ENCODE results near the gene WWOX.

The WWOX gene

DNA sequence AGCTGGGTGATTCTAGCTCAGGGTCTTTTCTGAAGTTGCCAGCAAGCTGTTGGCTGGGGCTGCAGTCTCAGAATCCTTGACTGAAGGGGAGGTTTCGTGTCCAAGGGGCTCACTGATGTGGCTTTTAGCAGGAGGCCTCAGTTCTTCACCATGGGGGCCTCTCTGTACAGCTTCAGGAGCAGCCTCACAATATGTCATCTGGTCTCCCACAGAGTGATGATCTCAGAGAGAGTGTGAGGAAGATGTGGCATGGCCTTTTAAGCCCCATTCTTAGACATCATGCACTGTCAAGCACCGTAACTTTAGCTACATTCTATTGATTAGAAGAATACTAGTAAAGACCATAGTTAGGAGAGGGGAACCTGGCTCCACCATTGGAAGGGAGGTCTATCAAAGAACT, 732.6 kb downstream of the WWOX start:
- DNase-seq: no peak

- DNase-seq: no peak
Observed at GRCh38 chr16:78836802-78837491, 737.5 kb downstream of the WWOX start.

DNA sequence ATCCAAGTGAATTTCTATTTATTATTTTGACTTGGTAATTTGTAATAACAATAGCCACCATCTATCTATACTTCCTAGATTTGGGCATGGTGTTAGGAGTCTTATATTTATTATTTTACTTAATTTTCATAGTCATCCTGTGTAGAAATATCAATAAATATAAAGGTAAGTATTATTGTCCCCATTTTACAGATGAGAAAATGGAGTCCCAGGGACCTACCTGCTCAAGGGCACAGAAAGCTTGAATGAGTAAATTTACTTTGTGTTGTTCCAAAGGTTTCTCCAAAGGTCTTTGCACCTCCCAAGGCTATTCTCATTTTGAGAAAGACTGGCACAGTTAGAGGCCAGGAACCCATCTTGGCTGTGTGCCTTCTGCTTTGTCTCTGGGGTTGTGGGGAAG, 738.3 kb downstream of the WWOX start:
- no peak for DNase-seq

DNA sequence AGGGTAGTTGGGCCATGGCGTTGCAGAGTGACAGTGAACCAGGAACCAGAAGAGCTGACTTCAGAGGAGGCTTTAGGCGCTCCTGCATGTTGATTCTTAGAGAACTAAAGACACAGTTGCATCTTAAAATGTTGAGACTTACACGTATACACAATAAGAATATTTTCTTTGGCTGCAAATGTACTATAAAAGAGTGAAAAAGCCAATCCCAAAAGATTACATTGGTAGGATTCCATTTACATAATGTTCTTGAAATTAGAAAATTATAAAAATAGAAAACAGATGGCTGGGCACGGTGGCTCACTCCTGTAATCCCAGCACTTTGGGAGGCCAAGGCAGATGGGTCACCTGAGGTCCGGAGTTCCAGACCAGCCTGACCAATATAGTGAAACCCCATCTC, 738.8 kb downstream of the WWOX start:
- DNase-seq: no peak

DNA sequence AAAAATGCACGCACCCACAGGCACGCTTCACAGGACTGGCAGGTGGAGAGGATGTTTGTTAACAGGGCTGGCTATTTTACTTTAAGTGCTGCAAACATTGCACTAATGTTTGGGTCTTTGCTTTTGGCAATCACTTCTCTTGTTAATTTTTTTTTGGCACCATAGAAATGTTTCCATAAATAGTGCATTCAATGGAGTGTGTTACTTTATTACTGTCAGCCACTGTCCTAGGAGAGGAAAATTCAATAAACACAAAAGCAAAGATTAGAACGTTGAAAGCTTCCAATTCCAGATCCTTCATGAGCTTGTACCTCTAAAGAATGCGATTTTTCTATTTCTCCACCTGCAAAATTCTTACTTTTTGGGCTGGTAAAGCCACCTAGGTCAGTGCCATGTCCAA, 743.5 kb downstream of the WWOX start:
- DNase-seq: no peak

DNA sequence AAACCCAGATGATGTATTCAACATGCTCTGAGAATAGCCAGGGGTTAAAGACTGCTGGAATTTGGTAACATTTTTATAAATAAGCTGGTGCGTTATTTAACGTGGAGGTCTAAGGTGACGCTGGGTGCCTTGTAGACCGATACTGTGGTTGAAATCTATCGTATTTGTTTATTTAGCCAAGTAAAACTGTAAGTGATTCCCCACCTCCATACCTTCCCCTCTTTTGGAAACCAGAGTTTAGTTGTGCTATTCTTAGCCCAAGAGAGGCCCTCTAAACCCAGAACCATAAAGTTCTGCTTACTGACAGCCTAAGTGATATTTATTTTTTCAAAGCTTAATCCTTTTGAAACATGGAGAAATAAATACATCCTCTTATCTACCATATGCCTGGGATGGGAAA, 744.5 kb downstream of the WWOX start:
- DNase-seq: no peak

GRCh38 chr16:78844682-78845081, 745.2 kb downstream of the WWOX start:
- DNase-seq: no peak

GRCh38 chr16:78851266-78851665, 751.8 kb downstream of the WWOX start:
- DNase-seq: no peak

GRCh38 chr16:78852081-78852635, 752.7 kb downstream of the WWOX start:
- DNase-seq: no peak

GRCh38 chr16:78862022-78862421, 762.6 kb downstream of the WWOX start:
- DNase-seq: no peak

GRCh38 chr16:78866521-78866920, 767.1 kb downstream of the WWOX start:
- DNase-seq: no peak

GRCh38 chr16:78869492-78869891, 770.0 kb downstream of the WWOX start:
- DNase-seq: no peak

DNA sequence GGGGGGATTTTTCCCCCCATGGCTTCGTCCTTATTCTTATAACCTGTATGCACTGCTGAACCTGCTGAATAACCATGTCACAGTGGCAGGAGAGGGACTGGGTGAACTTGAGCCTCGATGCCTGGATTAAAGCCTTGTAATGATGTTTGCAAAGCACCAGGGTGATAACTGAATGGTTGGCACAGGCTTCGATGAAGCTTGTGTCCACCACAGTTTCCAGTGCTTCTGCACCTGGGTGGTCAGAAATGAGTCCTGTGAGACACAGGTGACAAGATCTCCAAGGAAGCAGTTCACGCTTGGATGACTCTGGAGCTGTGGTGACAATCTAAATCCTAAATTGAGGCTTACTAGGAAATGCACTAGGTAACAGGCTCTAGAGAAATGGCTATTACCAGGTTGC, 771.8 kb downstream of the WWOX start:
- no peak for DNase-seq

- DNase-seq: no peak
Observed at GRCh38 chr16:78876671-78877070, 777.2 kb downstream of the WWOX start.

GRCh38 chr16:78877114-78877655, 777.7 kb downstream of the WWOX start:
- no peak for DNase-seq

- no peak for DNase-seq
Observed at GRCh38 chr16:78878570-78878969, 779.1 kb downstream of the WWOX start.

DNA sequence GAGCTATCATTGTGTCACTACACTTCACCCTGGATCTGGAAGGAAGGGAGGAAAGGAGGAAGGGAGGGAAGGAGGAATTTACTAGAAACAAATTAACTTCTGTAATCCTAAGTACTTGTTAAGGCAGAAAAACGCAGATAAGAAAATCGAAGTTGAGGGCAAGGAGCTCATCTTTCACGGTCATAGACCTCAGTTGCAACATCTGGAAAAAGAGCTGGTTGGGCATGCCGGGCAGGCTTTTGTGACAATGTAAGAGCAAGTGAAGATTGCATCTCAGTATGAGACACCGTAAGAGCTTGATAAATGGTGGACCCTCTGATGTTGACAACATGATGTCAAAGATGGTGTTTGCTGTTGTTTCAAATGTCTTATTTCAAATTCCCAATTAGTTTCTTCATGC, 779.6 kb downstream of the WWOX start:
- DNase-seq: no peak

GRCh38 chr16:78882150-78882549, 782.7 kb downstream of the WWOX start:
- DNase-seq: no peak

DNA sequence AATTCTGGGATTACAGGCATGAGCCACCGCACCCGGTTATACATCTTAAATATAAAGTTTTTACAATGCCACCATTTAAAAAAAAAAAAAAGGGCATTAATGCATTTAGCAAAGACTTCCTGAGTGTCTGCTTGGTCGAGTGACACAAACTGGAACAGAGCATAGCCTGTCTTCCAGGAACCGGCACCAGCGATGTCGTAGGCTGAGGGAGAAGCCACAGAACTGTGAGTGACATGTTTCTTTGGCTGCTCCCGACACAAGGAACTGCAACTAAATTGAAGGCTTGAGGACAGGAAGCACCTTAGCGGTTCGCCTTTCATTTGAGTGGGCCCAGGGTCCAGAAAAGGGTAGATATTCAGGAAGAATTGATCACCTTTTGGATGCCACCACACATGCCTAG, 783.3 kb downstream of the WWOX start:
- DNase-seq: no peak

DNA sequence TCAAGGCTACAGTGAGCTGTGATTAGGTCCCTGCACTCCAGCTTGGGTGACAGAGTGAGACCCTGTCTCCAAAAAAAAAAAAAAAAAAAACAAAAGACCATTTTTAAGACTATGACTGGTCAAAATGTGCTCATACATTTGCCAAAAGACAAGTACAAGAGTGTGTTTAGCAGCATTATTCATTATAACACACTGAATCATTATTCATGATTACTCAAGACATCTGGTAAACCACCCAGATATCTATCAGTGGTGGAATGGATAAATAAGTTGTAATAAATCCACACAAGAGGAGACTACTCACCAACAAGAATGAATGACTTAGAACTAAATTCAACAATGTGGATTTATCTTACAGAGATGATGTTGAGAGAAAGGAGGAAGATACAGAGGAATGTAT, 784.8 kb downstream of the WWOX start:
- DNase-seq: no peak

GRCh38 chr16:78889346-78889745, 789.9 kb downstream of the WWOX start:
- no peak for DNase-seq

- no peak for DNase-seq
Observed at GRCh38 chr16:78890373-78890895, 791.0 kb downstream of the WWOX start.

DNA sequence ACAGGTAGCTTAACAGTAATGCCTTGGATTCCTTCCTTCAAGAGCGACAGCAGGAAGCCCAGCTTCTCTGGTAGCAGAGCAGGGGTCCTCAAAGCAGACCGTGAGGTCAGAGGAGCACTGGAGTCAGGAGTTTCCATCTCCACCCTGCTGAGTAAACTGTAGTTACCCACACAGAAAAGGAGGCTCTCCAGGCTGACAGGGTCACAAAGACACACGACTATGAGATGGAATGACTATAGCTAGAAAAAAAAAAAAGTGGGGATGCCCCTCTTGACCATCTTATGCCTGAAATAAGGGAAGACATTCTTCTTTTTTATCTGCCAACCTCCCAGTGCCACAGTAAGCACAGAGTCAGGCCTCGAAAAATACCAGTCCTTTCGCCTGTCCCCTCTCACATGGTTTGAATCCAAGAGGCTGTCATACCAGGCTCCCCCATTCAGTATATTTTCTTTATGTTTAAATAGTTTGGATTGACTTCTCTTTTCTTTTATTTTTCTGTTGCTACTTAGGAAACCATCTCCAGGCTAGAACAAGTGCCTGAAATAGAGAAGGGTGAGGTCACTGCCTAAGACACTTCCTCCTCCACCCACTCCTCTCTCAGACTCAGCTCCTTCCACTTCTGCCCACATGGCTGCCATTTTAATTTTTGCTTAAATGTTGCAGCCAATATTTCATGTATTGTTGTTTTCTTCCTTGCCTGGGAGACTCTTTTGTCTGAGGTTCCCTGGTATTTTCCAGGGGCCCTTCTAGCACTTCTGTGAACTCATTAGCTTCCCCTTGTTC, 793.7 kb downstream of the WWOX start:
- DNase-seq: peak; percentile 44

- DNase-seq: no peak
Observed at GRCh38 chr16:78894886-78895285, 795.4 kb downstream of the WWOX start.
